Dermis blood vessel endothelial cell (primary cell): ENCODE results near the gene CCZ1B. TPM values are rescaled to one million over a fixed set of nuclear protein-coding genes. Genes with fewer than 3 reads are reported as not detected.

ENCODE experiments used
- total RNA-seq: library from RNA; depleted of rRNA; stranded (reverse); fragments of >200 nt; gene quantifications from 2 replicates; pipeline ENCODE4 v1.2.3, GENCODE V29; 2014

Gene CCZ1B
- total RNA-seq, 1 donor from 2014 or later: 57.0 TPM

Other genes with a start within 250 kb of the CCZ1B start
- 37.1 and 49.2 TPM in 2 replicates for gene ZDHHC4, start 248.8 kb downstream of the CCZ1B start, total RNA-seq
- 13.1 and 14.5 TPM in 2 replicates for gene INTS15, start 236.3 kb downstream of the CCZ1B start, total RNA-seq
- 0.93 and 1.0 TPM in 2 replicates for gene ZNF853, start 210.7 kb downstream of the CCZ1B start, total RNA-seq
- gene ZNF316, start 189.0 kb downstream of the CCZ1B start, total RNA-seq: 18.4 and 25.9 TPM in 2 replicates
- 16.8 and 18.7 TPM in 2 replicates for gene ZNF12, start 119.3 kb downstream of the CCZ1B start, total RNA-seq
- 0.19 and 0.34 TPM in 2 replicates for gene RSPH10B2, start 72.2 kb downstream of the CCZ1B start, total RNA-seq